ENCODE data around the gene NDC80.
A peak's percentile ranks its signal among the peaks of the same experiment; 100 is the strongest.
"Not testable (repeated sequence)": the region's sequence is repeated elsewhere in the genome, so short reads cannot be mapped to it uniquely, and the experiment has no call there.

The NDC80 gene

DNA sequence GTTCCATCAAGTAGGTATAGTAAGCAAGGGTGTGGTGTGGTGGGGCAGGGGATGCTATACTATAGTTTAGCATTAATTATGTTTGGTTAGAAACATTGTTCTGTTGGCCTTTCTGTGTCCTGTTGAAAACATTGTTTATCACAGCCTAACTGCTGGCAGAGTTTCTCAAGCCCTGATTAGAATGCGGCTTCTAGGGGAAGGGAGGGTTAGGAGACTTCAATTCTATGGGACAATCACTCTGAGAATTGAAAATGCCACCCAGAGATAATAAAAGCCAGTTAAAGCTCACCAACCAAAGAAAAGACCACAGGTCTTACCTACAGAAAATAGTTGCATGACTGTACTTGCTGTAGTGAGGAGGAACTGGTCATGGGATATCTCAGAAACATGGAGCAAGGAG lies 64.2 kb downstream of the NDC80 start:
- DNase-seq, result no peak

- no peak for DNase-seq
These were observed 64.8 kb downstream of the NDC80 start for GRCh38 chr18:2636126-2636631.

DNA sequence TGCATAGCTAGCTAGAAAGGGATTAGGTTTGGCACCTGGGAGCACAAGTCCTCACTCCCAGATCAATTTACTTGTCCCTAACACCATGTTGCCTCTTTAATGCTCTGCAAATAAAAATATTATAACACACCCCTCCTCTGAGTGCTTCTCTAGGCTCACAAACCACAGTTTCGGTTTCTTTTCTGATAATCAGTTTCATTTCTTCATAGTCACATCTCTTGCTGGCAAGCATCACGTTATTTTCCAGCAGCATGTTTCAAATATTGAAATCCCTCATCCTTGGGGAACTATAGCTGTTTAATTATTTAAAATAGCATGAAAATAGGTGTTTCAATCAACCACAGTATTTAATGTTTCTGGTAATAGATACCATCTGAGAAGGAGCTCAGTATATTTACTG lies 70.3 kb downstream of the NDC80 start:
- DNase-seq, result no peak

DNA sequence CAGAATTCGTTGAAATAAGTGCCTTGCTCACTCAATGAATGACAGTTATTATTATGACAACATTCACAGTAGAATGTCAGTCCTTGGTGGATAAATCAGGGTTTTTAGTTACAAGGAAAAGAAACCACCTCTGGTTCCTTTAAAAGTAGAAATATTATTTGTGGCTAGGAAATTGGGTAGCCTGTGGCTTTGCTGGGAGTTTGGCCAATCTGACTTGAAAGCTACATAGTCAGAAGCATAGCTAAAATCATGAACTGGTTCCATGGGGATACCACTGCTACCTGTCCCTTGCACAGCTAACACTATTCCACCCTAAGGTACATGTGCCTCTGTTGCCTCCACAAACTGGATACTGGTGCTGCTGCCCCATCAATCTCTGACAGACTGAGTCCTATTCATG lies 71.4 kb downstream of the NDC80 start:
- no peak for DNase-seq

- DNase-seq, result no peak
These were observed 73.2 kb downstream of the NDC80 start for GRCh38 chr18:2644535-2644934.

DNA sequence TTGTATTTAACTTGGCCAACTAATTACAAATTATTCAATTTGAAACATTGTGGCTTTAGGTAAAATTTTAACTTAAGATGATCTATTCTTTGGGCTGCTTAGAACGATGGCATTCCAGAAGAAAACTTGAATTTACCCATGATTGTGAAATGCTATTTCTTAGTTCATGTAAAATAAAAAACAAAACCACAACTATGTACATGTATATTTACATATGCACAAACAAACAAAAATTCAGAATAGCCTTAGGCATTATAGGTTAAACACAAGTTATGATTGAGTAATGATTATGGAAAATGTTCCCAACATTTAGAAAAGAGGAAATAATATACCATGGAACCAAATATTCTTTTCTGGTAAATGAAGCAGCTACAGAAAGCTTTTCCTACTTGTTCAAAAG lies 80.6 kb downstream of the NDC80 start:
- DNase-seq, result no peak

DNA sequence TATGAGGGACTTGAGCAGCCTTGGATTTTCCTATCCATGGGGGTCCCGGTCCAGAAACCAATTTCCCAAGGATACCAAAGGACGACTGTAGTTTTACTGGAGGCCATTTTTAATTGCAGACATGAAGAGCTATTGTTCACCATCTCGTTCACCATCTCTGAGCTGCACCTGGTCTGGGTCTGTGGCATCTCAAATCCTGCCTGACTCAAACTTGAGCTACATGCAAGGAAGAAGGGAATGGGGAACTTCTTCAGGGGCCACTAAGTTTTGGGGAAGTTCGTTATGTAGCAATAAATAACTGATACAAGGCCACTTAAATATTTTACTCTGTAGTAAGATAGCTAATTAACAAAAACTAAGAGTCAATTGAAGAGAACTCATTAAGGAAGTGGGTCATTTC lies 82.1 kb downstream of the NDC80 start:
- DNase-seq, result no peak

DNA sequence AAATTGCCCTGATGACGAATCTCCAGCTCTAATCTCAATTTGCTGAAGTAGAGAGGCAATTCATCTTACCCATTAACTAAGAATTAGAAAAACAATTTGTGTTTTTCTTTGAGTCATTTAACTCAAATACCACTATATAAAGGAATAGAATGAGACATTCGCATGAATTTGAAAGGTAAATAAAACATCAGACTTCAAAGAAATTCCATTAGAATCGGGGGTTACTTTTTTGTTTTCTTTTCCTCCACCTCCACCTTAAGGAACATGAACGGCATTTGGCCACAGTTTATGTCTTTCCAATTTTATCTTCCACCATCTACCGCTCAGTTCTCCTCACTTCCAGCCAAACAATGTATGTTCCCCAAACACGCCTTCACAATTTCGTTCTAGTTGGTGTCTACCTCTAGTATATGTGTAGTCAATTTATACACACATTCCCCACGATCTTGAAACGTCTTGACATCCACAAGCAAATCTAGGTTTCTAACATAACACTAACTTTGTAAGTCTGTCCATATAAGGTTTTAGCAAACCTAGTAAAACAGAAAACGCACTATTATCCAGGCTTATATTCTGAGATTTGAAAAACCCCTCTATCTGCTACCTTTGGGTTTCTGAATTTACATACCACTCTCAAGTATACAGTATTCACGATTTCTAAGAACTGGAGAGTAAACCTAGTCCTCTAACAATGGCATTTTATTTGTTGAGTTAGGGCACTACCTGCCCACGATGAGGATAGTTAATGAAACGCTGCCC lies 83.0 kb downstream of the NDC80 start:
- no peak for DNase-seq

GRCh38 chr18:2654928-2655177 lies 83.5 kb downstream of the NDC80 start:
- no peak for DNase-seq

GRCh38 chr18:2655178-2655953 lies 84.0 kb downstream of the NDC80 start, which contains the start of gene SMCHD1:
TSS of gene SMCHD1 (plus strand) at chr18:2655726. CDS start at chr18:2656076, 350 bp downstream.
- peak; percentile 87 for DNase-seq

GRCh38 chr18:2655954-2656236 lies 84.5 kb downstream of the NDC80 start:
- DNase-seq, result no peak

- DNase-seq, result peak; percentile 78
These were observed 85.1 kb downstream of the NDC80 start for GRCh38 chr18:2656237-2656980.

DNA sequence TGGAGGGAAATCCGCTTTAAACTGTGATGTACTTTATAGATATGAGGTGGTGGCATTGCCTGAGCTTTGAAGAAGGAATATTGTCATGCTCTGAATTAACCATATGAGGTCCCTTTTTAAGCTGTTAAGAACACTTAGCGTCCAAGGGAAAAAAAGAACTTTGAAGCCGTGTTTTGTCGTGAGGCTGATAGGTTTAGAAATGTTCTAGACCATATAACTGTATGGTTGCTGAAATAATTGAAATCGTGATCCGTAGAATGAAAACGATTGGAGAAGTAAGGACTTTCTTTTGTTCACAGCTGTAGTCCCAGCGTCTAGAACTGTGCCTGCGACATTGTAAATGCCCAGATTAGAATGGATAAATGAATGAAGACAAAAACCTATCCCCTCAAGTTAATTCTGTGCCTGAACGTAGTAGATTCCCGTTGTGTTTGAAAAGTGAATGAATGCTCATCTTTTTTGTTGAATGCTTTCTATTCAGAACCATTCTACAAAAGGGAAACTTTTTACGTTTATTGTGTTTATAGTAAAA lies 85.7 kb downstream of the NDC80 start:
- no peak for DNase-seq

- DNase-seq, result no peak
These were observed 86.6 kb downstream of the NDC80 start for GRCh38 chr18:2657788-2658458.

- DNase-seq, result not testable (repeated sequence)
These were observed 89.5 kb downstream of the NDC80 start for GRCh38 chr18:2660849-2661248.

GRCh38 chr18:2662288-2662687 lies 90.9 kb downstream of the NDC80 start:
- DNase-seq, result not testable (repeated sequence)

GRCh38 chr18:2662990-2663389 lies 91.6 kb downstream of the NDC80 start:
- DNase-seq, result no peak

All from islet precursor cell (in vitro differentiated cells).